Measurements from ENCODE around the gene WDR33.

The WDR33 gene

GRCh38 chr2:127683757-127684156 is 127.2 kb downstream of the WDR33 start:
- ChIA-PET CTCF (no interaction called here), POLR2A (no interaction called here)
- no peak for DNase-seq (ENCODE audit: extremely low spot score)
- TF ChIP-seq TARDBP (IDR thresholded peaks at IDR 0.05) (no peak), NFRKB (IDR thresholded peaks at IDR 0.05) (no peak)

DNA sequence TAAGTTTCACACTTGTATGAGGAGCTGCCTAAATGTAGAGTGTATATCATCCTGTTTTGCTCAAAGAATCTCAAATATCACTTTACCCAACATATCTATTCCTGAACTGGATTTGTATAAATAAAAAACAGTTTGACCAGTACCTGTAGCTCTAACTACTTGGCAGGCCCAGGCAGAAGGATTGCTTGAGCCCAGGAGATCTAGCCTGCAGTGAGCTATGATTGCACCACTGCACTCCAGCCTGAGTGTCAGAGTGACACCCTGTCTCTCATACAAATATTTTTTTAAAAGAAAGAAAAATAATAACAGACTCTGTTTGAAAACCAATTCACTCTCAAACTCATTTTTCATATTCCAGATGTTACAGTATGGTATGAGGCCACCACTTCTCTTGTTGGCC is 127.9 kb downstream of the WDR33 start:
- no peak for TF ChIP-seq FOXA1 (IDR thresholded peaks at IDR 0.05)
- TF ChIP-seq, protein P1, sequence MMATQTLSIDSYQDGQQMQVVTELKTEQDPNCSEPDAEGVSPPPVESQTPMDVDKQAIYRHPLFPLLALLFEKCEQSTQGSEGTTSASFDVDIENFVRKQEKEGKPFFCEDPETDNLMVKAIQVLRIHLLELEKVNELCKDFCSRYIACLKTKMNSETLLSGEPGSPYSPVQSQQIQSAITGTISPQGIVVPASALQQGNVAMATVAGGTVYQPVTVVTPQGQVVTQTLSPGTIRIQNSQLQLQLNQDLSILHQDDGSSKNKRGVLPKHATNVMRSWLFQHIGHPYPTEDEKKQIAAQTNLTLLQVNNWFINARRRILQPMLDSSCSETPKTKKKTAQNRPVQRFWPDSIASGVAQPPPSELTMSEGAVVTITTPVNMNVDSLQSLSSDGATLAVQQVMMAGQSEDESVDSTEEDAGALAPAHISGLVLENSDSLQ (IDR thresholded peaks at IDR 0.05), result no peak
- DNase-seq (ENCODE audit: extremely low spot score), result no peak
- POLR2A ChIA-PET, result interaction anchor here (1.7 kb wide), 1 partner anchor 18 kb away, joined by 5 read pairs; the partner anchor contains the start of gene SFT2D3
- CTCF ChIA-PET, result no interaction called here

GRCh38 chr2:127681976-127682857 is 128.8 kb downstream of the WDR33 start:
- ChIA-PET CTCF (no interaction called here), POLR2A (interaction anchor here (1.7 kb wide), 1 partner anchor 19 kb away, joined by 5 read pairs; the partner anchor contains the start of gene SFT2D3)
- TF ChIP-seq BHLHE40 (IDR thresholded peaks at IDR 0.05; ENCODE audit: borderline replicate concordance) (no peak), HDGF (IDR thresholded peaks at IDR 0.05; ENCODE audit: borderline replicate concordance) (no peak), ELF4 (IDR thresholded peaks at IDR 0.05) (no peak), ZNF384 (IDR thresholded peaks at IDR 0.05) (peak; percentile 20; the same call in 1 of the 2 replicates)
- DNase-seq (ENCODE audit: extremely low spot score), result no peak

DNA sequence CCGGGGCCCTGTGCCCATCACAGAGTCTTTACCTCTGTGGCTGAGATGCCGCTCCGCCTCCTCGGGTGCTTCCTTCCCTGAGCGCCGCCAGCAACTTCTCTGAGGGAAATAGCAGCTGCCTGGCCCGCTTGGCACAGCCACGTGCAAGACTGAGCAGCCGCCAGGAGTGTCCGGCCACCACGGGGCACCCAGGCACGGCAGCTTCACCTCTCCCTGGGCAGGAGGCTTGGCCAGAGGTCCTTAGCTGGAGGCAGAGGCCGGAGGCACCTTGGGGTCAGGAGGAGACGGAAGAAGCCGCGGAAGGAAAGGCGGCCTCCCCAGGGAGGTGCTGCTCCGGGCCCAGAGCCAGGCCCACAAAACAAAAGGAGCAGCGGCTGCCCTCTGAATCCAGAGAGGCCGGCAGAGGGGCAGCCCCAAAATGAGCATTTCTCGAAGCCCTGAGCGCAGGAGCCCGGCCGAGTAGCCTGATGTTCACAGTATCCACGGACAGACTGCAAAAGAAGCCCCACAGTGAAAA is 129.6 kb downstream of the WDR33 start:
- no peak for DNase-seq (ENCODE audit: extremely low spot score)
- no peak for TF ChIP-seq CTBP1 (IDR thresholded peaks at IDR 0.05; ENCODE audit: borderline replicate concordance)
- CTCF ChIA-PET, result no interaction called here
- POLR2A ChIA-PET, result no interaction called here

DNA sequence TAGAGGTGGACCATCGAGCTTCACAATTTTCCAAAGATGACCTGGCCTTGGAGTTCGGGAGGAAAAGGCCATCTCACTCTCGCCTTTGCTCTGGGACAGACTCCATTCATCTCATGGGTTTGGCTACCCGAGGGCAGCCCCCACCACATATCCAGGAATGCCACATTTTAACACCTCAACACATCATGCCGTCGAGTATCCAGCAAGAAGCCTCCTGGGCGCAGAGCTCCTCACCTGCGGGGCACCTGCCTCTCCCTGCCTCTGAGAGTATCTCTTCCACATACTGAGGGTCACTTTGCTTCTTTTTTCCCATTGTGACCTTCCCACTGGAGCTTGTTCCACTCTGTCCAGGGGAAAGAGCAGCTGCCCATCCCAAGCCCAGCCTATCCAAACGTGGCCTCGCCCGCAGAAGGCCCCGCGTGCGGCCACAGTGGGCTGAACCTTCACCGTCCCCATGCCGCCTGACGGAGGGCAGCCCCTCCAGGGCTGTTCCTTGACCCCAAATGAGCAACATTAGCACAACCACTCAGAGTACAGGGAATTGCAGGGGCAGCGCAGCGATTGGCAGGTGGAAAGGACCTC is 130.2 kb downstream of the WDR33 start:
- CTCF ChIA-PET, result no interaction called here
- TF ChIP-seq CTBP1 (IDR thresholded peaks at IDR 0.05; ENCODE audit: borderline replicate concordance) (no peak), FOXA1 (IDR thresholded peaks at IDR 0.05) (no peak), ZNF384 (IDR thresholded peaks at IDR 0.05) (no peak), LEF1 (IDR thresholded peaks at IDR 0.05; ENCODE audit: borderline replicate concordance) (no peak), NFRKB (IDR thresholded peaks at IDR 0.05) (no peak), TARDBP (IDR thresholded peaks at IDR 0.05) (no peak)
- TF ChIP-seq, protein P1 (IDR thresholded peaks at IDR 0.05), result no peak
- POLR2A ChIA-PET, result interaction anchor here (1.7 kb wide), 1 partner anchor 154 kb away, joined by 5 read pairs; the partner anchor contains the start of gene IWS1
- DNase-seq (ENCODE audit: extremely low spot score), result no peak

- POLR2A ChIA-PET, result interaction anchor here (1.7 kb wide), 1 partner anchor 153 kb away, joined by 5 read pairs; the partner anchor contains the start of gene IWS1
- CTCF ChIA-PET, result no interaction called here
- TF ChIP-seq ELF4 (IDR thresholded peaks at IDR 0.05), result no peak
- TF ChIP-seq CTBP1 (IDR thresholded peaks at IDR 0.05; ENCODE audit: borderline replicate concordance), result no peak
- TF ChIP-seq L3MBTL2 (conservative IDR thresholded peaks at IDR 0.05), result no peak
- no peak for TF ChIP-seq SP1 (IDR thresholded peaks at IDR 0.05)
- no peak for TF ChIP-seq SUZ12 (IDR thresholded peaks at IDR 0.05)
- TF ChIP-seq FOXK2 (IDR thresholded peaks at IDR 0.05), result no peak
- TF ChIP-seq ZNF384 (IDR thresholded peaks at IDR 0.05), result no peak
- no peak for TF ChIP-seq NFRKB (IDR thresholded peaks at IDR 0.05)
- TF ChIP-seq FOXA1 (IDR thresholded peaks at IDR 0.05), result no peak
- no peak for TF ChIP-seq ARNT (IDR thresholded peaks at IDR 0.05)
- TF ChIP-seq TARDBP (IDR thresholded peaks at IDR 0.05), result no peak
- TF ChIP-seq LEF1 (IDR thresholded peaks at IDR 0.05; ENCODE audit: borderline replicate concordance), result no peak
- TF ChIP-seq FOXM1 (IDR thresholded peaks at IDR 0.05; ENCODE audit: borderline replicate concordance), result no peak
- TF ChIP-seq, protein P1 (IDR thresholded peaks at IDR 0.05), result no peak
- TF ChIP-seq BHLHE40 (IDR thresholded peaks at IDR 0.05; ENCODE audit: borderline replicate concordance), result no peak
- no peak for TF ChIP-seq HDGF (IDR thresholded peaks at IDR 0.05; ENCODE audit: borderline replicate concordance)
Measured at GRCh38 chr2:127679680-127680361, 131.2 kb downstream of the WDR33 start.

More at GRCh38 chr2:127679680-127680361, 131.2 kb downstream of the WDR33 start:
- DNase-seq (ENCODE audit: extremely low spot score), result no peak
